IPS DF 6.9 (cell line): ENCODE measurements around the gene KRTAP10-11.

ENCODE experiments used
- DNase-seq: peaks from one replicate; pipeline ENCODE4 v3.0.0-alpha.2; 2013; ENCODE audit warnings: low read depth, low spot score
- H3K27ac ChIP-seq: one replicate; pipeline ENCODE4 v1.5.1; 2013; ENCODE audit warnings: low read length, control low read depth
- H3K27me3 ChIP-seq: 2 replicates; pipeline ENCODE4 v1.6.1; 2013; ENCODE audit warnings: mild to moderate bottlenecking, low read length; ENCODE audit not compliant: control insufficient read depth, insufficient read depth
- H3K36me3 ChIP-seq: 2 replicates; pipeline ENCODE4 v1.6.1; 2013; ENCODE audit warnings: low read length; ENCODE audit not compliant: control insufficient read depth, insufficient read depth
- H3K4me1 ChIP-seq: 2 replicates; pipeline ENCODE4 v1.6.1; 2013; ENCODE audit warnings: low read length; ENCODE audit not compliant: control insufficient read depth, insufficient read depth
- H3K4me3 ChIP-seq: 2 replicates; pipeline ENCODE4 v1.5.1; 2013; ENCODE audit warnings: mild to moderate bottlenecking, low read length
- H3K9me3 ChIP-seq: 2 replicates; pipeline ENCODE4 v1.6.1; 2013; ENCODE audit warnings: low read length, inconsistent platforms; ENCODE audit not compliant: control insufficient read depth, insufficient read depth
- WGBS: extraction: QIAGEN DNeasy Blood & Tissue Kit; methylation state at CpG from one replicate; pipeline ENCODE4 v1.1.7; 2013; ENCODE audit warnings: mixed read lengths, missing lambda C conversion rate; ENCODE audit not compliant: insufficient read length, insufficient coverage; 5-methylcytosine and 5-hydroxymethylcytosine counted together

Gene KRTAP10-11

GRCh38 chr21:44639331-44639655 is 6.9 kb upstream of the KRTAP10-11 start:
- H3K9me3 ChIP-seq = no peaks in the 10 kb centered on the region
- no peak for DNase-seq
- H3K4me1 ChIP-seq = no peaks in the 10 kb centered on the region
- no CpG with 5 or more reads among the region's 12 CpGs for WGBS
- H3K36me3 ChIP-seq = no peaks in the 10 kb centered on the region
- no peak overlapping the region for H3K4me3 ChIP-seq
- no peak overlapping the region for H3K27ac ChIP-seq
- no peaks in the 10 kb centered on the region for H3K27me3 ChIP-seq

GRCh38 chr21:44640761-44641160 is 5.5 kb upstream of the KRTAP10-11 start:
- H3K27me3 ChIP-seq = no peaks in the 10 kb centered on the region
- no peaks in the 10 kb centered on the region for H3K9me3 ChIP-seq
- DNase-seq = no peak
- no peaks in the 10 kb centered on the region for H3K4me1 ChIP-seq
- no CpG with 5 or more reads among the region's 5 CpGs for WGBS
- no peak overlapping the region for H3K4me3 ChIP-seq
- no peak overlapping the region for H3K27ac ChIP-seq
- H3K36me3 ChIP-seq = no peaks in the 10 kb centered on the region

GRCh38 chr21:44643741-44644310 is 2.4 kb upstream of the KRTAP10-11 start:
- Histone ChIP-seq H3K36me3 (no peaks in the 10 kb centered on the region), H3K9me3 (no peaks in the 10 kb centered on the region), H3K27me3 (no peaks in the 10 kb centered on the region), H3K27ac (no peak overlapping the region), H3K4me3 (no peak overlapping the region), H3K4me1 (no peaks in the 10 kb centered on the region)
- WGBS = no CpG with 5 or more reads among the region's 14 CpGs
- DNase-seq = no peak

- DNase-seq = no peak
- no CpG with 5 or more reads among the region's 2 CpGs for WGBS
- no peaks in the 10 kb centered on the region for H3K27me3 ChIP-seq
- no peak overlapping the region for H3K4me3 ChIP-seq
- no peak overlapping the region for H3K27ac ChIP-seq
- no peaks in the 10 kb centered on the region; the same call in 1 of the 2 replicates for H3K4me1 ChIP-seq
- H3K9me3 ChIP-seq = no peaks in the 10 kb centered on the region
- H3K36me3 ChIP-seq = no peaks in the 10 kb centered on the region
Measured at GRCh38 chr21:44644878-44645277, 1.3 kb upstream of the KRTAP10-11 start.

GRCh38 chr21:44647222-44647552 is 973 bp downstream of the KRTAP10-11 start:
- Histone ChIP-seq H3K9me3 (no peaks in the 10 kb centered on the region), H3K4me1 (no peaks in the 10 kb centered on the region; the same call in 1 of the 2 replicates), H3K4me3 (no peak overlapping the region), H3K36me3 (no peaks in the 10 kb centered on the region), H3K27me3 (no peaks in the 10 kb centered on the region), H3K27ac (no peak overlapping the region)
- no CpG with 5 or more reads among the region's 8 CpGs for WGBS
- no peak for DNase-seq

- no peak overlapping the region for H3K4me3 ChIP-seq
- no peaks in the 10 kb centered on the region for H3K9me3 ChIP-seq
- WGBS = no CpG with 5 or more reads among the region's 33 CpGs
- no peaks in the 10 kb centered on the region for H3K27me3 ChIP-seq
- DNase-seq = no peak
- H3K4me1 ChIP-seq = no peaks in the 10 kb centered on the region; the same call in 1 of the 2 replicates
- H3K36me3 ChIP-seq = no peaks in the 10 kb centered on the region
- H3K27ac ChIP-seq = no peak overlapping the region
Measured at GRCh38 chr21:44648557-44649311, 2.5 kb downstream of the KRTAP10-11 start.

- Histone ChIP-seq H3K36me3 (no peaks in the 10 kb centered on the region), H3K27me3 (no peaks in the 10 kb centered on the region), H3K9me3 (no peaks in the 10 kb centered on the region), H3K4me1 (no peaks in the 10 kb centered on the region; the same call in 1 of the 2 replicates), H3K27ac (no peak overlapping the region), H3K4me3 (no peak overlapping the region)
- DNase-seq = no peak
- no CpG with 5 or more reads among the region's 18 CpGs for WGBS
Measured at GRCh38 chr21:44649521-44650100, 3.4 kb downstream of the KRTAP10-11 start.

- H3K36me3 ChIP-seq = no peaks in the 10 kb centered on the region
- WGBS = no CpG with 5 or more reads among the region's 20 CpGs
- no peak for DNase-seq
- H3K27ac ChIP-seq = no peak overlapping the region
- no peak overlapping the region for H3K4me3 ChIP-seq
- H3K4me1 ChIP-seq = no peaks in the 10 kb centered on the region; the same call in 1 of the 2 replicates
- H3K9me3 ChIP-seq = no peaks in the 10 kb centered on the region
- H3K27me3 ChIP-seq = no peaks in the 10 kb centered on the region
Measured at GRCh38 chr21:44650265-44650972, 4.2 kb downstream of the KRTAP10-11 start.

- no CpG with 5 or more reads among the region's 12 CpGs for WGBS
- Histone ChIP-seq H3K9me3 (no peaks in the 10 kb centered on the region), H3K27ac (no peak overlapping the region), H3K4me1 (no peaks in the 10 kb centered on the region; the same call in 1 of the 2 replicates), H3K36me3 (no peaks in the 10 kb centered on the region), H3K27me3 (no peaks in the 10 kb centered on the region), H3K4me3 (no peak overlapping the region)
- no peak for DNase-seq
Measured at GRCh38 chr21:44650973-44651675, 4.9 kb downstream of the KRTAP10-11 start.

- H3K27me3 ChIP-seq = no peaks in the 10 kb centered on the region
- H3K9me3 ChIP-seq = no peaks in the 10 kb centered on the region
- H3K4me3 ChIP-seq = no peak overlapping the region
- no CpG with 5 or more reads among the region's 14 CpGs for WGBS
- H3K36me3 ChIP-seq = no peaks in the 10 kb centered on the region
- no peak overlapping the region for H3K27ac ChIP-seq
- no peaks in the 10 kb centered on the region; the same call in 1 of the 2 replicates for H3K4me1 ChIP-seq
- DNase-seq = no peak
Measured at GRCh38 chr21:44653123-44653522, 6.9 kb downstream of the KRTAP10-11 start.
